ENCODE data around the gene CAMSAP2. TPM values are rescaled to one million over a fixed set of nuclear protein-coding genes. Genes with fewer than 3 reads are reported as not detected.

Gene CAMSAP2
- polyA plus RNA-seq, 1 of the 3 experiments (the other 2 are of a cell fraction) = 5.5 TPM

GRCh38 chr1:200909757-200910239 is 171.1 kb downstream of the CAMSAP2 start (continued):
- no peak for TF ChIP-seq REST (IDR thresholded peaks at IDR 0.05; ENCODE audit: low read depth, low read length)

Other genes with a start within 250 kb of the CAMSAP2 start
- gene KIF14, start 118.1 kb upstream of the CAMSAP2 start, polyA plus RNA-seq (2012; rRNA removed) = 1.2 and 1.4 TPM in 2 replicates
- gene DDX59, start 69.0 kb upstream of the CAMSAP2 start, polyA plus RNA-seq (2012; rRNA removed) = 8.9 and 13.5 TPM in 2 replicates
- gene GPR25, start 134.1 kb downstream of the CAMSAP2 start, polyA plus RNA-seq (2012; rRNA removed) = not detected in 2 replicates
- gene INAVA, start 156.0 kb downstream of the CAMSAP2 start, polyA plus RNA-seq (2012; rRNA removed) = 0.08 and 0.12 TPM in 2 replicates